Neural crest cell (in vitro differentiated cells): ENCODE results near the gene ICA1. TPM values are rescaled to one million over a fixed set of nuclear protein-coding genes. Genes with fewer than 3 reads are reported as not detected.

Experiments
- DNase-seq: peaks from one replicate; pipeline ENCODE4 v3.0.0; 2021; ENCODE audit warnings: low read depth, mixed read lengths, low spot score
- H3K27ac Mint-ChIP-seq: one replicate; pipeline ENCODE4 v1.8.0; 2021; ENCODE audit warnings: mild to moderate bottlenecking, mixed read lengths; ENCODE audit not compliant: unreplicated experiment
- H3K27me3 Mint-ChIP-seq: 2 replicates; pipeline ENCODE4 v1.8.0; 2021; ENCODE audit warnings: low read depth, mild to moderate bottlenecking, mixed read lengths
- H3K36me3 Mint-ChIP-seq: 2 replicates; pipeline ENCODE4 v1.8.0; 2021; ENCODE audit warnings: low read depth, mild to moderate bottlenecking, mixed read lengths
- H3K4me1 Mint-ChIP-seq: 2 replicates; pipeline ENCODE4 v1.8.0; 2021; ENCODE audit warnings: mixed read lengths
- H3K4me3 Mint-ChIP-seq: one replicate; pipeline ENCODE4 v1.8.0; 2021; ENCODE audit warnings: mild to moderate bottlenecking, mixed read lengths
- H3K9me3 Mint-ChIP-seq: 2 replicates; pipeline ENCODE4 v1.8.0; 2021; ENCODE audit warnings: mixed read lengths
- CTCF ChIP-seq: fragments of 200-600 bp; sonication (generic); conservative IDR thresholded peaks from 2 replicates; pipeline ENCODE4 v1.5.0; 2021; ENCODE audit warnings: antibody characterized with exemption, mild to moderate bottlenecking
- total RNA-seq: library from RNA; stranded (reverse); gene quantifications from 2 replicates; pipeline ENCODE4 v1.2.1, GENCODE V29; 2021

ICA1 gene
- total RNA-seq, 1 donor from 2014 or later = 4.2 TPM

GRCh38 chr7:8160250-8160649 lies 101.7 kb downstream of the ICA1 start:
- Mint-ChIP-seq H3K27me3 (no peaks in the 10 kb centered on the region), H3K4me3 (no peak overlapping the region), H3K27ac (no peak overlapping the region), H3K9me3 (peaks cover 5% of the 10 kb centered on the region), H3K36me3 (peaks cover 11% of the 10 kb centered on the region), H3K4me1 (peaks cover 16% of the 10 kb centered on the region)
- no peak for TF ChIP-seq CTCF
- no peak for DNase-seq

- Mint-ChIP-seq H3K4me1 (peaks cover 16% of the 10 kb centered on the region), H3K27ac (no peak overlapping the region), H3K4me3 (no peak overlapping the region), H3K36me3 (peaks cover 11% of the 10 kb centered on the region), H3K27me3 (no peaks in the 10 kb centered on the region), H3K9me3 (peaks cover 5% of the 10 kb centered on the region)
- no peak for TF ChIP-seq CTCF
- DNase-seq = no peak
Measured at GRCh38 chr7:8159595-8159994, 102.4 kb downstream of the ICA1 start.

- H3K4me1 Mint-ChIP-seq = peaks cover 16% of the 10 kb centered on the region
- no peaks in the 10 kb centered on the region for H3K27me3 Mint-ChIP-seq
- TF ChIP-seq CTCF = no peak
- peaks cover 4% of the 10 kb centered on the region for H3K9me3 Mint-ChIP-seq
- no peak overlapping the region for H3K4me3 Mint-ChIP-seq
- DNase-seq = no peak
- H3K36me3 Mint-ChIP-seq = peaks cover 6% of the 10 kb centered on the region
- H3K27ac Mint-ChIP-seq = no peak overlapping the region
Measured at GRCh38 chr7:8157296-8157695, 104.7 kb downstream of the ICA1 start.

GRCh38 chr7:8155836-8156235 lies 106.1 kb downstream of the ICA1 start:
- peaks cover 4% of the 10 kb centered on the region for H3K9me3 Mint-ChIP-seq
- TF ChIP-seq CTCF = no peak
- H3K4me1 Mint-ChIP-seq = peaks cover 8% of the 10 kb centered on the region
- H3K4me3 Mint-ChIP-seq = no peak overlapping the region
- peaks cover 6% of the 10 kb centered on the region for H3K36me3 Mint-ChIP-seq
- no peaks in the 10 kb centered on the region for H3K27me3 Mint-ChIP-seq
- no peak overlapping the region for H3K27ac Mint-ChIP-seq
- no peak for DNase-seq

GRCh38 chr7:8154272-8154671 lies 107.7 kb downstream of the ICA1 start:
- no peak for TF ChIP-seq CTCF
- Mint-ChIP-seq H3K27me3 (no peaks in the 10 kb centered on the region), H3K4me1 (peaks cover 5% of the 10 kb centered on the region), H3K27ac (no peak overlapping the region), H3K36me3 (peaks cover 6% of the 10 kb centered on the region), H3K9me3 (peaks cover 4% of the 10 kb centered on the region), H3K4me3 (no peak overlapping the region)
- no peak for DNase-seq
